Activated CD8-positive, alpha-beta T cell treated with anti-CD3 and anti-CD28 coated beads for 36 hours (primary cell): Measurements from ENCODE around the gene LRP6. TPM values are rescaled to one million over a fixed set of nuclear protein-coding genes. Genes with fewer than 3 reads are reported as not detected.
A peak's percentile ranks its signal among the peaks of the same experiment; 100 is the strongest.
"Not testable (repeated sequence)": the region's sequence is repeated elsewhere in the genome, so short reads cannot be mapped to it uniquely, and the experiment has no call there.

Experiments
- ATAC-seq: fragments of 200-7000 bp; cut with Tn5 transposase; one replicate; pipeline ENCODE4 v1.10.0; 2021; ENCODE audit warnings: mild to moderate bottlenecking, moderate library complexity
- CTCF ChIA-PET: fragments of 350-600 bp; sonication (Branson Sonifier 250); formaldehyde crosslinking; loops from one replicate; lab custom pipeline; 2021; ENCODE audit warnings: antibody characterized with exemption; lab: Charles Lee
- POLR2A ChIA-PET: fragments of 350-600 bp; sonication (Branson Sonifier 250); formaldehyde crosslinking; loops from one replicate; lab custom pipeline; 2021; ENCODE audit warnings: antibody characterized with exemption; lab: Charles Lee
- DNase-seq: peaks from one replicate; pipeline ENCODE4 v3.0.0-alpha.2; 2020
- H3K27ac Mint-ChIP-seq: one replicate; pipeline ENCODE4 v1.8.0; 2021; ENCODE audit warnings: mild to moderate bottlenecking, mixed read lengths
- H3K27me3 Mint-ChIP-seq: one replicate; pipeline ENCODE4 v1.8.0; 2021; ENCODE audit warnings: mixed read lengths
- H3K36me3 Mint-ChIP-seq: one replicate; pipeline ENCODE4 v1.8.0; 2021; ENCODE audit warnings: low read depth, mixed read lengths
- H3K4me1 Mint-ChIP-seq: one replicate; pipeline ENCODE4 v1.8.0; 2021; ENCODE audit warnings: low read depth, mixed read lengths
- H3K4me3 Mint-ChIP-seq: one replicate; pipeline ENCODE4 v1.8.0; 2021; ENCODE audit warnings: mild to moderate bottlenecking, moderate library complexity, mixed read lengths
- H3K9me3 Mint-ChIP-seq: one replicate; pipeline ENCODE4 v1.8.0; 2021; ENCODE audit warnings: mixed read lengths
- CTCF ChIP-seq: fragments of 200-600 bp; IDR thresholded peaks from one replicate; pipeline ENCODE4 v1.8.0; 2022; ENCODE audit warnings: antibody characterized with exemption, mild to moderate bottlenecking
- intact Hi-C: fragments of 100-400 bp; cut with micrococcal nuclease; formaldehyde crosslinking; loops from one replicate; pipeline ENCODE4 v1.10.0; 2022
- total RNA-seq, 2 experiments: library from RNA; stranded (reverse); gene quantifications; one replicate each; pipeline ENCODE4 v1.2.3, GENCODE V29; 2021

The LRP6 gene
- 1 to 10 TPM; 1.3 to 2.0 TPM for total RNA-seq

GRCh38 chr12:12266873-12267741 is at the start of gene LRP6:
TSS of gene LRP6 (minus strand) at chr12:12267044. CDS start at chr12:12266735, 309 bp downstream.
- Mint-ChIP-seq H3K4me1 (peaks cover 15% of the 10 kb centered on the region), H3K27me3 (peaks cover 26% of the 10 kb centered on the region), H3K27ac (peak within 1 kb of the TSS; percentile 46), H3K9me3 (no peaks in the 10 kb centered on the region), H3K36me3 (no peaks in the 10 kb centered on the region), H3K4me3 (peak within 1 kb of the TSS; percentile 80)
- intact Hi-C loops: no loop called here
- no peak for TF ChIP-seq CTCF
- ChIA-PET POLR2A (interaction anchor here (0.6 to 1.6 kb wide), 3 partner anchors 83 to 1543 kb away, joined by 3 to 7 read pairs (median 3); partner anchors contain the start of genes BCL2L14 and MANSC1), CTCF (interaction anchor here (2.0 to 2.2 kb wide), 2 partner anchors 9 to 61 kb away, joined by 8 read pairs; no protein-coding TSS in a partner anchor)
- ATAC-seq: peak; percentile 95
- peak; percentile 80 for DNase-seq

- Mint-ChIP-seq H3K9me3 (no peaks in the 10 kb centered on the region), H3K4me3 (no peak overlapping the region), H3K27me3 (no peaks in the 10 kb centered on the region), H3K27ac (no peak overlapping the region), H3K36me3 (no peaks in the 10 kb centered on the region), H3K4me1 (peaks cover 3% of the 10 kb centered on the region)
- ChIA-PET POLR2A (no interaction called here), CTCF (interaction anchor here (1.0 kb wide), 1 partner anchor 11 kb away, joined by 3 read pairs; no protein-coding TSS in a partner anchor)
- ATAC-seq (no peak), DNase-seq (no peak)
- TF ChIP-seq CTCF: no peak
- intact Hi-C loops: no loop called here
These were observed 49.0 kb upstream of the LRP6 start for GRCh38 chr12:12315838-12316237.

- H3K4me1 Mint-ChIP-seq, H3K27ac Mint-ChIP-seq, H3K36me3 Mint-ChIP-seq, POLR2A ChIA-PET, H3K4me3 Mint-ChIP-seq, intact Hi-C loops, CTCF ChIA-PET, DNase-seq, ATAC-seq, H3K9me3 Mint-ChIP-seq, H3K27me3 Mint-ChIP-seq: not testable (repeated sequence)
These were observed 43.9 kb upstream of the LRP6 start for GRCh38 chr12:12310695-12311094.

GRCh38 chr12:12305568-12306300 is 38.9 kb upstream of the LRP6 start:
- H3K4me3 Mint-ChIP-seq: no peak overlapping the region
- intact Hi-C loops: no loop called here
- no peaks in the 10 kb centered on the region for H3K4me1 Mint-ChIP-seq
- peaks cover 4% of the 10 kb centered on the region for H3K27me3 Mint-ChIP-seq
- DNase-seq (peak; percentile 4), ATAC-seq (peak; percentile 60)
- ChIA-PET CTCF (interaction anchor here (0.7 kb wide), 1 partner anchor 22 kb away, joined by 3 read pairs; no protein-coding TSS in a partner anchor), POLR2A (interaction anchor here (1.0 kb wide), 1 partner anchor 27 kb away, joined by 3 read pairs; no protein-coding TSS in a partner anchor)
- no peaks in the 10 kb centered on the region for H3K36me3 Mint-ChIP-seq
- peaks cover 3% of the 10 kb centered on the region for H3K9me3 Mint-ChIP-seq
- TF ChIP-seq CTCF: no peak
- H3K27ac Mint-ChIP-seq: no peak overlapping the region

GRCh38 chr12:12302976-12303375 is 36.1 kb upstream of the LRP6 start:
- no peak overlapping the region for H3K27ac Mint-ChIP-seq
- intact Hi-C loops: no loop called here
- H3K36me3 Mint-ChIP-seq: no peaks in the 10 kb centered on the region
- H3K4me3 Mint-ChIP-seq: no peak overlapping the region
- DNase-seq: no peak
- no peak for ATAC-seq
- CTCF ChIA-PET: no interaction called here
- POLR2A ChIA-PET: no interaction called here
- H3K4me1 Mint-ChIP-seq: no peaks in the 10 kb centered on the region
- H3K9me3 Mint-ChIP-seq: peaks cover 3% of the 10 kb centered on the region
- no peak for TF ChIP-seq CTCF
- peaks cover 4% of the 10 kb centered on the region for H3K27me3 Mint-ChIP-seq
